ENCODE data around the gene SLC45A1. TPM values are rescaled to one million over a fixed set of nuclear protein-coding genes. Genes with fewer than 3 reads are reported as not detected.

Gene SLC45A1
- total RNA-seq, 4 donors from 2014 or later, result 0.51 to 13.8 (median 7.4) TPM

DNA sequence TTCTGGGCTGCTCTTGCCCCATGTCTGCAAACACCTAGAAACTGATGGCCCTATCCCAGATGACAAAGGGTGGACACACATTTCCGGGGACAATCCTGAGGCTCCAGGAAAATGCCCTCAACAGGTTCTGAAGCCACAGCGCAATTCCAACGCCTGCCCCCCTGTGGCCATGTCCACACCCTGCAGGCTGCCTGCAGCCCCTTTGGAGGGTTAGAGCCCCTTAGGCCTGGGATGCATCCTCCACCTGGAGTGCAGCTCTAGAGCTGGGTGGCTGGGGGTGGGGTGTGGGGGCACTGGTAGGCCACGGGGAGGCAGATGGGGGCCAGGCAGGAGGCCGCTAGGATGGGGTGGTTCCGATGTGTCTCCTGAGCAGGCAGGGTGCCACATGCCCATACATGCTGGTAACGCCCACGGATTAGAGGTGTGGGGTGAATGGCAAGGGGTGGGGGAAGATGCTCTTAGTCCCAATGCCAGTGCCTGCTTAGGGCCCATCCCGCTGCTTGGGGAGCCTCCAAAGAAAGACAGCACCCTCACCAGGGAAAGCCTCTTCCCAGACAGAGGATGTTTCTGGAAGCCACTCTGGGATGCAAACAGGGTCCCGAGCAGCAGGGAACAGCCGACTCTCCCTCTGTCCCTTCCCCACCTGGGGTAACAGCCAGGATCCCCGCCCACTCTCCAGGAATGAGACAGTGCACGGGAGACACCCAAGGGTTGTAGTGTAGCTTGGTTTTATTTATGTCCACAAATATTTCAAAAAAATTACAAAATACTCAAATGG lies 34.0 kb downstream of the SLC45A1 start:
- peak; percentile 34 to 35 for DNase-seq

DNA sequence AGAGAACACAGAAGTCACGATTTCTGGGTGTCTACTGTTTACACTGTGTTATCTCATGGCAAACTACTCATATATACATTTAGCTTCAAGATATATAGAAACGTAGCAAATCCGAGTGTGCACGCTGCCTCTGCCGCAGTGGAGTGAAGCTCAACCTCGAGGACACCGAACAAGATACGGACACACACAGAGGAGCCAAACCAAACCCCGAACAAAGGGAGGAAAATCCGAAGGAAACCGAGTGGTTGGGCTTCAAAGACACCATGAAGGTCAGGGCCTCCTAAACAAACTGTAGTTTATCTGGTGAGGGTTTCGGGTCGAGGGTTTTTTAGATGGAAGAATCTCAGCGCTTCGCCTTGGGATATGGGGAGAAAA lies 34.5 kb downstream of the SLC45A1 start:
- TF ChIP-seq POLR2A (IDR thresholded peaks at IDR 0.05), result no peak

More for the DNA sequence above, 34.0 kb downstream of the SLC45A1 start:
- peak; percentile 46 to 64 (median 49) for TF ChIP-seq CTCF (IDR thresholded peaks at IDR 0.05)
- TF ChIP-seq POLR2A (IDR thresholded peaks at IDR 0.05), result no peak
- no peaks in the 10 kb centered on the region for H3K4me1 ChIP-seq
- peak overlapping the region; percentile 70 to 76 for H3K27ac ChIP-seq
- intact Hi-C loops (cut with DNase I; ENCODE audit: low total_unique reads), result no loop called here
- no peak overlapping the region for H3K4me3 ChIP-seq
- no peaks in the 10 kb centered on the region for H3K36me3 ChIP-seq
- H3K9me3 ChIP-seq, result no peaks in the 10 kb centered on the region
- no peaks in the 10 kb centered on the region for H3K27me3 ChIP-seq

DNA sequence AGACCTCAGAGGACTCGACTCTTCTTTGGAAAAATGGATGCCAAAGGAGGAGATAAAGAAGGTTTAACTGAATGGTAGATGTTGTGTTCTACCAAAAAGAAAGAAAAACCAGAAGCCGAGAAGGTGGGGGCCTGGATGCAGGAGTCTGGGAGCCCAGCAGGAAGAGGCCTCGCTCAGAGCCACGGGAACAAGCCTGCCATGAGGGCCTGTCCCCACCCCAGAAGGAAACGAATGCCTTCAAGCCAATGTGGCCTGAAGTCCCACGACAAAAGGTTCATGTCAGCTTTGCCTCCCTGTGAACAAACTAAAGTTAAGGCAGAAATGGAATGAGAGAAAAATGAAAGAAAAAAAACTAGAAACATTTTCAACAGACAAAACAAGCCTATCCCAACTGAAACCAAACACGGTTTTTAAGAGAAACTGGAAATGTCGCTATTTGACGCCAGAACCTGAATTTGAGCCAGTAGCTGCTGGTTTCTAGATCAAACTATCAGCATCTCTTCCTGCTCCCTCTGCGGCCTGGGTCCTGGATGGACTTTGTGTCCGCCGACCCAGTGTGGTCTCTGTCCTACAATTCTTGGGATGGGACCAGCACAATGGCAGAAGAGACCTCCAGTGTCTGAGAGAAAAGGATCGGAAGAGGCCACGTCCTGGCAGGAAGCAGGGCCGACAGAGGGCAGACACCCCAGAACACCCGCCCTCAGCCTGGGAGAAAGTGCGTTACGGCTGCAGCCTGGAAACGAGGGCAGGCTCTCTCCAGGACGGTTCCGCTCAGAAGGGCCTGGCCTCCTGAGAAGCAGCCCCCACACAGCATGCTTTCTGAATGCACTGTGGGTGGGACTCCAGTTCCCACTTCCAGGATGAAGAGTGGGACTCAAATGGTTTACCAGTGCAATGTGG lies 35.2 kb downstream of the SLC45A1 start:
- no peaks in the 10 kb centered on the region for H3K9me3 ChIP-seq
- no peaks in the 10 kb centered on the region for H3K4me1 ChIP-seq
- TF ChIP-seq POLR2A (IDR thresholded peaks at IDR 0.05) (no peak), CTCF (IDR thresholded peaks at IDR 0.05) (no peak)
- H3K36me3 ChIP-seq, result no peaks in the 10 kb centered on the region
- H3K4me3 ChIP-seq, result no peak overlapping the region
- H3K27ac ChIP-seq, result peak overlapping the region; percentile 70 to 76
- intact Hi-C loops (cut with DNase I; ENCODE audit: low total_unique reads), result no loop called here
- H3K27me3 ChIP-seq, result no peaks in the 10 kb centered on the region
- DNase-seq, result peak; percentile 28 to 33

More for the DNA sequence above, 34.5 kb downstream of the SLC45A1 start:
- H3K27me3 ChIP-seq, result no peaks in the 10 kb centered on the region
- no peaks in the 10 kb centered on the region for H3K36me3 ChIP-seq
- no peaks in the 10 kb centered on the region for H3K9me3 ChIP-seq
- H3K27ac ChIP-seq, result peak overlapping the region; percentile 70 to 76
- no peaks in the 10 kb centered on the region for H3K4me1 ChIP-seq
- H3K4me3 ChIP-seq, result no peak overlapping the region
- intact Hi-C loops (cut with DNase I; ENCODE audit: low total_unique reads), result no loop called here
- peak; percentile 9 to 14 for DNase-seq

DNA sequence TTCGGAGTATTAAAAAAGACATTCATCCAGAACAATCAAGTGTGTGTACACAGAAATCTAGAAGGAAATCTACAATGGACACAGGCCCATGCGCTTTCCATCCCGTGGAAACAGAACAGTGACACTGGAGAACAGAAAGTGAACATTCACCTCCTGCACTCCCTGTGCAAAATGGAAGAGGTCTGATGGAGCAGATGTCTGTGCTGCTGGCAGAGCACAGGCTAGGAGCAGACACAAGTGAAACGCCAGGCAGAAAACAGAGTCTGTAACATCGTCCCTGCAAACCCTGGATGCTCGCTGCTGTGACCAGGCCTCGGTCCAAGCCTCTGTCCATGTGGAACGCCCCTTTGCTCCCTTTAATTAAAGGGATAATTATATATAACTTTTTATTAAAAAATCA lies 36.1 kb downstream of the SLC45A1 start:
- H3K9me3 ChIP-seq, result no peaks in the 10 kb centered on the region
- H3K4me1 ChIP-seq, result no peaks in the 10 kb centered on the region
- no peaks in the 10 kb centered on the region for H3K27me3 ChIP-seq
- H3K27ac ChIP-seq, result peak overlapping the region; percentile 70 to 76
- no peak overlapping the region for H3K4me3 ChIP-seq
- no peak for DNase-seq
- no peaks in the 10 kb centered on the region for H3K36me3 ChIP-seq
- TF ChIP-seq CTCF (IDR thresholded peaks at IDR 0.05) (no peak), POLR2A (IDR thresholded peaks at IDR 0.05) (no peak)
- intact Hi-C loops (cut with DNase I; ENCODE audit: low total_unique reads), result no loop called here

GRCh38 chr1:8355439-8356255 lies 37.7 kb downstream of the SLC45A1 start:
- no peaks in the 10 kb centered on the region for H3K4me1 ChIP-seq
- no peaks in the 10 kb centered on the region for H3K9me3 ChIP-seq
- no peak overlapping the region for H3K4me3 ChIP-seq
- DNase-seq, result peak in 1 of 2 donors; percentile 18
- H3K27me3 ChIP-seq, result no peaks in the 10 kb centered on the region
- intact Hi-C loops (cut with DNase I; ENCODE audit: low total_unique reads), result no loop called here
- H3K27ac ChIP-seq, result peak overlapping the region; percentile 27 to 38
- H3K36me3 ChIP-seq, result no peaks in the 10 kb centered on the region
- TF ChIP-seq CTCF (IDR thresholded peaks at IDR 0.05), result no peak

Data from uterus (tissue), 4 donors.